IPS-15b (cell line): ENCODE results near the gene NOX5.
"Not testable (repeated sequence)": the region's sequence is repeated elsewhere in the genome, so short reads cannot be mapped to it uniquely, and the experiment has no call there.

Experiments used
- H3K27me3 ChIP-seq: one replicate; pipeline ENCODE4 v1.6.1; 2013; ENCODE audit warnings: low read length; ENCODE audit not compliant: control insufficient read depth, insufficient read depth
- H3K36me3 ChIP-seq: one replicate; pipeline ENCODE4 v1.6.1; 2013; ENCODE audit warnings: low read length; ENCODE audit not compliant: control insufficient read depth, insufficient read depth
- H3K4me1 ChIP-seq: one replicate; pipeline ENCODE4 v1.6.1; 2013; ENCODE audit warnings: mild to moderate bottlenecking, low read length; ENCODE audit not compliant: control insufficient read depth, insufficient read depth
- H3K4me3 ChIP-seq: one replicate; pipeline ENCODE4 v1.5.1; 2013; ENCODE audit warnings: low read depth, low read length
- H3K9ac ChIP-seq: one replicate; pipeline ENCODE4 v1.6.1; 2013; ENCODE audit warnings: low read depth, mild to moderate bottlenecking, low read length
- H3K9me3 ChIP-seq: one replicate; pipeline ENCODE4 v1.6.1; 2013; ENCODE audit warnings: mild to moderate bottlenecking, low read length; ENCODE audit not compliant: control insufficient read depth, insufficient read depth

Gene NOX5, protein sequence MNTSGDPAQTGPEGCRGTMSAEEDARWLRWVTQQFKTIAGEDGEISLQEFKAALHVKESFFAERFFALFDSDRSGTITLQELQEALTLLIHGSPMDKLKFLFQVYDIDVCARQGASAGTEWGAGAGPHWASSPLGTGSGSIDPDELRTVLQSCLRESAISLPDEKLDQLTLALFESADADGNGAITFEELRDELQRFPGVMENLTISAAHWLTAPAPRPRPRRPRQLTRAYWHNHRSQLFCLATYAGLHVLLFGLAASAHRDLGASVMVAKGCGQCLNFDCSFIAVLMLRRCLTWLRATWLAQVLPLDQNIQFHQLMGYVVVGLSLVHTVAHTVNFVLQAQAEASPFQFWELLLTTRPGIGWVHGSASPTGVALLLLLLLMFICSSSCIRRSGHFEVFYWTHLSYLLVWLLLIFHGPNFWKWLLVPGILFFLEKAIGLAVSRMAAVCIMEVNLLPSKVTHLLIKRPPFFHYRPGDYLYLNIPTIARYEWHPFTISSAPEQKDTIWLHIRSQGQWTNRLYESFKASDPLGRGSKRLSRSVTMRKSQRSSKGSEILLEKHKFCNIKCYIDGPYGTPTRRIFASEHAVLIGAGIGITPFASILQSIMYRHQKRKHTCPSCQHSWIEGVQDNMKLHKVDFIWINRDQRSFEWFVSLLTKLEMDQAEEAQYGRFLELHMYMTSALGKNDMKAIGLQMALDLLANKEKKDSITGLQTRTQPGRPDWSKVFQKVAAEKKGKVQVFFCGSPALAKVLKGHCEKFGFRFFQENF

DNA sequence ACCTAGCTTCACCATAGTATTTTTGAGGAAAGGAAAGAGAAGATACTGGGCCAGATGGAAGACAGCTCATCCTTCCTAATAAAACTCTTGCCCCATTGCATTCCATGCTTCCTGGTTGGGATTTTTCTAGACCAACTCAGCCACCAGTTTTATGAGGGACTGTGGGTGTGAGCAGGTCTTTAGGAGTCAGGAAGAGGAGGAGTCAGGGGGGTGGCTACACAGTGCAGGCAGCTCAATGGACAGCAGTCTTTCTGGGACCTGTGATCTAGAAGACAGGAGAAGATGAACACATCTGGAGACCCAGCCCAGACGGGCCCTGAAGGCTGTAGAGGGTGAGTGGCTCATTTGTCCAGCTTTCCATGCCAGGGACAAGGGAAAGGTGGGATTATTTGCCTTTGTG, at the start of gene NOX5:
Gene NOX5, plus strand, starts transcription at position 242 of the 400 bp plus-strand sequence. Its CDS starts 41 bp downstream, at position 283.
- no peak within 1 kb of the TSS for H3K9ac ChIP-seq
- H3K4me3 ChIP-seq: no peak within 1 kb of the TSS
- H3K4me1 ChIP-seq: no peaks in the 10 kb centered on the region
- no peaks in the 10 kb centered on the region for H3K36me3 ChIP-seq
- no peaks in the 10 kb centered on the region for H3K9me3 ChIP-seq
- peaks cover 3% of the 10 kb centered on the region for H3K27me3 ChIP-seq

DNA sequence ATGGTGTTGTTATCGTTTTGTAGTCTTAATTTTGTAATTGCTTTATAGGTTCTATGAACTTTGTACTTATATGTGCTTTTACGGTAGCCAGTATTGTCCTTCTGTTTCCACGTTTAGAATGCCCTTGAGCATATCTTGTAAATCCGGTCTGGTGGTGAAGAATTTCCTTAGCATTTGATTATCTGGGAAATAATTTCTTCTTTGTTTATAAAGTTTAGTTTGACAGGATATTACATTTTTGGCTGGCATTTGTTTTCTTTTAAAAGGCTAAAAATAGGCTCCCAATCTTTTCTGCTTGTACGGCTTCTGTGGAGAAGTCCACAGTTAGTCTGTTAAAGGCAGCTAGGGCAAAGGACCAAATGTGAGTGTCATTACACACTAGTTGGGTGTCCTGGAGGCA, 47.5 kb upstream of the NOX5 start:
- H3K4me3 ChIP-seq: no peak overlapping the region
- no peak overlapping the region for H3K9ac ChIP-seq
- no peaks in the 10 kb centered on the region for H3K36me3 ChIP-seq
- H3K9me3 ChIP-seq: peaks cover 3% of the 10 kb centered on the region
- no peaks in the 10 kb centered on the region for H3K4me1 ChIP-seq
- no peaks in the 10 kb centered on the region for H3K27me3 ChIP-seq

DNA sequence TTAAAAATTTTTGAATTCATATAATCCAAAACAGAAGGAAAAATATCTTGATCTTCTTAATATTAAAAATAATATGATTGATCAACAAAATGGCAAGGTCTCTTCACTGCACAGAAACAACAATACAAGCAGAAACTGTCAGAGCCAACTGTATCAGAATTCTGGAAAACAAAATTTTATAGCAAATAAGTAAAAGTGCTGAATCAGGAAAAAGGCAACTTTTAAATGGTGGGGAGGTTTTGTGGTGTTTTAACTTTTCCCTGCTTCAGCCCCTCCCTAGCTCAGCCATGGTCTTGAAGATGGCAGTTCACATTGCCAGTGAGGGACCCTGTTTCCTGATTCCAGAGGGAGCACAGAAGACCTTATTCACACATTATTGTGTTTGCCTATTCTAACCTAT, 46.5 kb upstream of the NOX5 start:
- Histone ChIP-seq H3K9me3 (peaks cover 3% of the 10 kb centered on the region), H3K36me3 (no peaks in the 10 kb centered on the region), H3K4me3 (no peak overlapping the region), H3K27me3 (no peaks in the 10 kb centered on the region), H3K4me1 (no peaks in the 10 kb centered on the region), H3K9ac (no peak overlapping the region)

DNA sequence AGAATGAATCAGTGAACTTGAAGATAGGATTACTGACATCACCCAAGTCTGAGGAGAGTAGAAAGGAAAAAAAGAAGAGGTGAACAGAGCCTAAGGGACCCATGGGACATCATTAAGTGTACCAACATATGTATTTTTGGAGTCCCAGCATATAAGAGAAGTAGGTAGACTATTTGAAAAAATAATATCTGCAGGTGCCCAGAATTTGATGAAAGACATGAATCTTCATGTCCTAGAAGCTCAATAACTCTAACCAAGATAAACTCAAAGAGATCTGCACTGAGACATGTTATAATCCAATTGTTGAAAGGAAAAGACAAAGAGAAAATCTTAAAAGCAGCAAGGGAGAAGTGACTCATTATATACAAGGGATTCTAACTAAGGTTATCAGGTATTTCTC, 45.2 kb upstream of the NOX5 start:
- no peak overlapping the region for H3K9ac ChIP-seq
- no peaks in the 10 kb centered on the region for H3K4me1 ChIP-seq
- H3K4me3 ChIP-seq: no peak overlapping the region
- H3K36me3 ChIP-seq: no peaks in the 10 kb centered on the region
- H3K9me3 ChIP-seq: peaks cover 3% of the 10 kb centered on the region
- no peaks in the 10 kb centered on the region for H3K27me3 ChIP-seq

DNA sequence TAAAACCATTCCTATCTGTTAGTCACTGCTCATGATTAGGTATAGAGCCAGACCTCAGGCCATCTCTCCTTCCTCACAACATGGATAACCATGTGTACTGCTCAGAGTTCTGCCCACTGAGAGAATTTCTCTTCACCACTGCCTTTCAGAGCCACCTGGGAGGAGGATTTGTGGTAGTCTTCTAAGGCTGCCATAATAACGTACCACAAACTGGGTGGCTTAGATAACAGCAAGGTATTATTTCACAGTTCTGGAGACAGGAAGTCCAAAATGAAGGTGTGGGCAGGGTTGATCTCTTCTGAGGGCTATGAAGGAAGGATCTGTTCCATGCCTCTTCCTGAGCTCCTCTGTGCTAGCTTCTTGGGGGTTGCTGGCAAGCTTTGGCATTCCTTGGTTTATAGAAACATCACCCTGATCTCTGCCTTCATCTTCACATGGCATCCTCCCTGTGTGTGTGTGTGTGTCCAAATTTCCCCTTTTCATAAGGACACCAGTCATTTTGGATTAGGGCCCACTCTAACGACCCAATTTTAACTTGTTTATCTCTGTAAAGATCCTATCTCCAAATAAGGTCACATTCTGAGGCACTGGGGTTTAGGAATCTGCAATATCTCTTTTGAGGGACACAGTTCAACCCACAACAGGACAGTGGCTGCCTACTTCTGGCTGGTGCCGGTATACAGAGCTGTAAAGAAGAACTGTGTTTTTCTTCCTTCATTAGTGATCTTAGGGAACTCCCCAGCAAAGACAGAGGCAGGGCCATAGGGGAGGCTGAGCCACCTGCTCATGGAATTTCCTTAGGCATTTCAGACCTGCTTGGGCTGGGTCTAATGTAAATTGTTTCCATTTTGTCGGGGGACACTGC, 42.1 kb upstream of the NOX5 start:
- Histone ChIP-seq H3K4me3 (no peak overlapping the region), H3K4me1 (no peaks in the 10 kb centered on the region), H3K9me3 (no peaks in the 10 kb centered on the region), H3K9ac (no peak overlapping the region), H3K27me3 (no peaks in the 10 kb centered on the region), H3K36me3 (no peaks in the 10 kb centered on the region)

DNA sequence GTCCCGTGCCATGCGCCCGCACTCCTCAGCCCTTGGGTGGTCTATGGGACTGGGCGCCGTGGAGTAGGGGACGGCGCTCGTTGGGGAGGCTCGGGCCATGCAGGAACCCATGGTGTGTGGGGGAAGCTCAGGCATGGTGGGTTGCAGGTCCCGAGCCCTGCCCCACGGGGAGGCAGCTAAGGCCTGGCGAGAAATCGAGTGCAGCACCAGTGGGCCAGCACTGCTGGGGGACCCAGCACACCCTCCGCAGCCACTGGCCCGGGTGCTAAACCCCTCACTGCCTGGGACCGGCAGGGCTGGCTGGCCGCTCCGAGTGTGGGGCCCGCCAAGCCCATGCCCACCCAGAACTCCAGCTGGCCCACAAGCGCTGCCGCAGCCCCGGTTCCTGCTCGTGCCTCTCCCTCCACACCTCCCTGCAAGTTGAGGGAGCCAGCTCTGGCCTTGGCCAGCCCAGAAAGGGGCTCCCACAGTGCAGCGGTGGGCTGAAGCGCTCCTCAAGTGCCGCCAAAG, 38.8 kb upstream of the NOX5 start:
- H3K4me1 ChIP-seq, H3K36me3 ChIP-seq, H3K9ac ChIP-seq, H3K27me3 ChIP-seq, H3K4me3 ChIP-seq, H3K9me3 ChIP-seq: not testable (repeated sequence)

DNA sequence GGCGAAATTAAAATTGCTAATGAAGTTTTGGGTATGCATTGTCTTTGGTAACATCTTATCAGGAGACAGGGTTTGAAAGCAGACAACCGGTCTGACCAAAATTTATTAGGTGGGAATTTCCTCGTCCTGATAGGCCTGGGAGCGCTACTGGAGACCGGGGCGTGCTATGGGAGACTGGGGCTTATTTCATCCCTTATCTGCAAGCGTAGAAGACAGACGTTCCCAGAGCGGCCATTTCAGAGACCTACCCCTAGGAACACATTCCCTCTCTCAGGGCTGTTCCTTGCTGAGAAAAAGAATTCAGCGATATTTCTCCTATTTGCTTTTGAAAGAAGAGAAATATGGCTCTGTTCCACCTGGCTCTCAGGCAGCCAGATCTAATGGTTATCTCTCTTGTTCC, 37.1 kb upstream of the NOX5 start:
- not testable (repeated sequence) for H3K9ac ChIP-seq, H3K4me1 ChIP-seq, H3K9me3 ChIP-seq, H3K4me3 ChIP-seq, H3K27me3 ChIP-seq, H3K36me3 ChIP-seq

DNA sequence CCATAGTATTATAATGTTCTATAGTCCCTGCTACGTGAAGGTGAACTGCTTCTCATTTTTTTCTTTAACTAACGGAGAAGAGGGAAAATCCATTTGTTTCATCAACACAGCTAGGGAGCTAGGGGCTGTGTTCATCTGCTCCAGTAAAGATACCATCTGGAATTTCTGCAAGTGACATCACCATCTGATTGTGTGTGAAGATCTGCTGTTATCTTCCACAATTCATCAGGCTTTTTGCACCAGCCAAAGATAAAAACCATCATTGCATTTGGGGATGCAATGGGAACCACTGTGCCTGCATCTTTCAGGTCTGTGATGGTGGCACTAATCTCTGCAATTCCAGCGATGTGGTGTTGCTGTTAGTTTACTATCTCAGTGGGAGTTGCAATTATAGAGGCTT, 35.5 kb upstream of the NOX5 start:
- Histone ChIP-seq H3K4me1 (no peaks in the 10 kb centered on the region), H3K9ac (no peak overlapping the region), H3K27me3 (no peaks in the 10 kb centered on the region), H3K4me3 (no peak overlapping the region), H3K9me3 (no peaks in the 10 kb centered on the region), H3K36me3 (peaks cover 2% of the 10 kb centered on the region)

DNA sequence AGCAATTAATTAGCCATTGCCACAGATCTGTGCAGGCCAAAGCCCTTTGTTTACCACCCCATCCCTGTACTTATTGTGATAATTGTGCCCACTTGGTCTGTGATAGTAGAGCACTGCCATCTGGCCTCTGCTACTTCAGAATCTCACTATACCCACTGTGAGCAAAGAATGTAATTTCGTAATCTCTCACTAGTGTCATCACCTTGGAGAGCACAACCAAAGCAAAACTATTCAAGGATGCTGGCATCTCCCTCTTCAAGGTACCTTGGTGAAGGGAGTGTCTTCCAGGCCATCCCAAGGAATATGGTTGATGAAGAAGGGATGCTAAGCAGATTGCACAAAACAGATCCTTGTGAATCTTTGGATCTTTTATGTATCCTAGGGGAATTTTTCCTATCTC, 34.7 kb upstream of the NOX5 start:
- Histone ChIP-seq H3K9me3 (no peaks in the 10 kb centered on the region), H3K27me3 (no peaks in the 10 kb centered on the region), H3K4me1 (no peaks in the 10 kb centered on the region), H3K9ac (no peak overlapping the region), H3K4me3 (no peak overlapping the region), H3K36me3 (peaks cover 2% of the 10 kb centered on the region)

DNA sequence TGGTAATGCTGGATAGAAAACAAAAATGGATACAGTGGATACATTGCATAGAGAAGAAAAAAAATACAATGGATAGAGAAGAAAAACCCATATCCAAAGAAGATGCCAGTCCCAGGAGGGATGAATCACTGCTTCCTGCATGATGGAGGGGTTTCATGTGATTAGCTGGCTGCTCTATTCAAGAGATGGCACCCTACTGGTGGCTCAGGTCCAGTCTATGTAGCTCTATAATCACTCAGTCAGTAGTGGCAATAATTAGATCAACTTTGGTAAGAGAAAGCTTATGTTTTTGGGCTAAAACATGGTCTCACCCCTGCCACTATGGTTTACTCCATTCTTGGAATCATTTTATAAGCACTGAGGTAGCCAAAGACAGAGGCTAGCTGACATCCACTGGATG, 33.7 kb upstream of the NOX5 start:
- Histone ChIP-seq H3K9ac (no peak overlapping the region), H3K4me1 (no peaks in the 10 kb centered on the region), H3K4me3 (no peak overlapping the region), H3K27me3 (no peaks in the 10 kb centered on the region), H3K9me3 (no peaks in the 10 kb centered on the region), H3K36me3 (peaks cover 2% of the 10 kb centered on the region)

DNA sequence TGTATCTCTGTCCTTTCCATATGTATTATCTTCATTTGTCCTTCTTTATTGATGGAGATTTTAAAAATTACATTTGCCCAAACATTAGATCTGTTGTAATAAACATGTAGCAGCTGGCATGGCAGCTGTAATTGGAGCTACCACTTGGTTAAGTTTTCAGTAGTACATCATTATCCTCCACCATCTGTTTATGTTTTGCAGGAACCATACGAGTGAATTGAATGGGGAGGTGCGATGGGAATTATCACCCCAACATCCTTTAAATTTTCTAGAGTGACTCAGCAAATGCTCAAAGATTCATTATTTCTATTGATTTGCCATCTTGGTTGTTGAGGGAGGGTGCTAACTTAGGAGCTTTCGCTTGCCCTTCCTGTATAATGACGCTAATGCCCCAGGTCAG, 32.6 kb upstream of the NOX5 start:
- Histone ChIP-seq H3K27me3 (no peaks in the 10 kb centered on the region), H3K9ac (no peak overlapping the region), H3K36me3 (peaks cover 2% of the 10 kb centered on the region), H3K9me3 (no peaks in the 10 kb centered on the region), H3K4me1 (no peaks in the 10 kb centered on the region), H3K4me3 (no peak overlapping the region)
